ENCODE data around the gene OR4C15.

Gene OR4C15

GRCh38 chr11:55554169-55554568, at the start of gene OR4C15:
Gene OR4C15, plus strand, starts transcription at chr11:55554469. Its CDS starts 0 bp downstream, at chr11:55554469.
- DNase-seq (ENCODE audit: low read depth in 2 of 2): no peak

- no peak for DNase-seq (ENCODE audit: low read depth in 2 of 2)
These were observed 17.6 kb downstream of the OR4C15 start, which contains the start of gene OR4C16 for GRCh38 chr11:55571828-55572227. Gene OR4C16, plus strand, starts transcription at chr11:55572128. Its CDS starts 0 bp downstream, at chr11:55572128.

GRCh38 chr11:55572548-55572947, 18.3 kb downstream of the OR4C15 start:
- no peak for DNase-seq (ENCODE audit: low read depth in 2 of 2)
